Endothelial cell of hepatic sinusoid (primary cell): ENCODE results near the gene KLLN.
"Not testable (repeated sequence)": the region's sequence is repeated elsewhere in the genome, so short reads cannot be mapped to it uniquely, and the experiment has no call there.

Experiments
- in situ Hi-C: cut with HindIII; loops from 2 replicates; pipeline ENCODE4 v1.10.0; 2017; ENCODE audit warnings: low sequenced_read_pairs

The KLLN gene

GRCh38 chr10:87867453-87867852 lies 4.1 kb upstream of the KLLN start:
- in situ Hi-C loops = no loop called here

GRCh38 chr10:87866412-87866974 lies 3.2 kb upstream of the KLLN start:
- in situ Hi-C loops = no loop called here

- in situ Hi-C loops = no loop called here
These were observed 2.0 kb upstream of the KLLN start for GRCh38 chr10:87865241-87865881.

GRCh38 chr10:87864496-87865059 lies 1.2 kb upstream of the KLLN start:
- in situ Hi-C loops = no loop called here

- in situ Hi-C loops = not testable (repeated sequence)
These were observed 690 bp upstream of the KLLN start for GRCh38 chr10:87863951-87864495.

GRCh38 chr10:87862679-87863052 lies 667 bp downstream of the KLLN start:
- in situ Hi-C loops = no loop called here

- in situ Hi-C loops = no loop called here
These were observed 1.2 kb downstream of the KLLN start for GRCh38 chr10:87861953-87862678.

GRCh38 chr10:87861566-87861952 lies 1.8 kb downstream of the KLLN start:
- in situ Hi-C loops = no loop called here

- in situ Hi-C loops = no loop called here
These were observed 2.4 kb downstream of the KLLN start for GRCh38 chr10:87860816-87861403.

GRCh38 chr10:87860156-87860795 lies 3.1 kb downstream of the KLLN start:
- in situ Hi-C loops = no loop called here

GRCh38 chr10:87855665-87856064 lies 7.7 kb downstream of the KLLN start:
- in situ Hi-C loops = loop anchor here (10.0 kb wide), 1 partner anchor 649 kb away; no protein-coding TSS in a partner anchor

GRCh38 chr10:87855247-87855646 lies 8.1 kb downstream of the KLLN start:
- in situ Hi-C loops = loop anchor here (10.0 kb wide), 1 partner anchor 650 kb away; no protein-coding TSS in a partner anchor

GRCh38 chr10:87852089-87852488 lies 11.2 kb downstream of the KLLN start:
- in situ Hi-C loops = loop anchor here (10.0 kb wide), 1 partner anchor 653 kb away; no protein-coding TSS in a partner anchor

GRCh38 chr10:87850742-87851205 lies 12.6 kb downstream of the KLLN start:
- in situ Hi-C loops = loop anchor here (10.0 kb wide), 1 partner anchor 654 kb away; no protein-coding TSS in a partner anchor

GRCh38 chr10:87849001-87849400 lies 14.3 kb downstream of the KLLN start:
- in situ Hi-C loops = no loop called here

- in situ Hi-C loops = no loop called here
These were observed 15.8 kb downstream of the KLLN start for GRCh38 chr10:87847550-87847949.

GRCh38 chr10:87846711-87847110 lies 16.6 kb downstream of the KLLN start:
- in situ Hi-C loops = not testable (repeated sequence)

GRCh38 chr10:87846023-87846422 lies 17.3 kb downstream of the KLLN start:
- in situ Hi-C loops = no loop called here

GRCh38 chr10:87845624-87845998 lies 17.7 kb downstream of the KLLN start:
- in situ Hi-C loops = no loop called here

- in situ Hi-C loops = no loop called here
These were observed 18.3 kb downstream of the KLLN start for GRCh38 chr10:87844837-87845623.
